Effector memory CD8-positive, alpha-beta T cell (primary cell): ENCODE measurements around the gene C3orf49.

ENCODE experiments used
- ATAC-seq: fragments of 150-1000 bp; cut with Tn5 transposase; replicated peaks from 2 replicates; pipeline ENCODE4 v1.10.0; 2021; ENCODE audit warnings: mild to moderate bottlenecking, moderate library complexity
- DNase-seq, 3 experiments: peaks; one replicate each; pipeline ENCODE4 v3.0.0; 2021
- H3K27ac Mint-ChIP-seq, 2 donors: one replicate each; pipeline ENCODE4 v1.8.0; 2022; ENCODE audit warnings: mild to moderate bottlenecking in 2 of 2, mixed read lengths in 2 of 2, moderate library complexity in 2 of 2
- H3K27me3 Mint-ChIP-seq, 2 donors: one replicate each; pipeline ENCODE4 v1.8.0; 2022; ENCODE audit warnings: mixed read lengths in 2 of 2
- H3K36me3 Mint-ChIP-seq: one replicate; pipeline ENCODE4 v1.8.0; 2022; ENCODE audit warnings: mild to moderate bottlenecking, moderate library complexity, mixed read lengths; ENCODE audit not compliant: insufficient read depth
- H3K4me1 Mint-ChIP-seq, 2 donors: one replicate each; pipeline ENCODE4 v1.8.0; 2022; ENCODE audit warnings: low read depth in 2 of 2, mixed read lengths in 2 of 2
- H3K4me3 Mint-ChIP-seq, 2 donors: one replicate each; pipeline ENCODE4 v1.8.0; 2022; ENCODE audit warnings: mild to moderate bottlenecking in 2 of 2, mixed read lengths in 2 of 2, moderate library complexity in 2 of 2
- H3K9me3 Mint-ChIP-seq, 2 donors: one replicate each; pipeline ENCODE4 v1.8.0; 2022; ENCODE audit warnings: mixed read lengths in 2 of 2

C3orf49 gene

DNA sequence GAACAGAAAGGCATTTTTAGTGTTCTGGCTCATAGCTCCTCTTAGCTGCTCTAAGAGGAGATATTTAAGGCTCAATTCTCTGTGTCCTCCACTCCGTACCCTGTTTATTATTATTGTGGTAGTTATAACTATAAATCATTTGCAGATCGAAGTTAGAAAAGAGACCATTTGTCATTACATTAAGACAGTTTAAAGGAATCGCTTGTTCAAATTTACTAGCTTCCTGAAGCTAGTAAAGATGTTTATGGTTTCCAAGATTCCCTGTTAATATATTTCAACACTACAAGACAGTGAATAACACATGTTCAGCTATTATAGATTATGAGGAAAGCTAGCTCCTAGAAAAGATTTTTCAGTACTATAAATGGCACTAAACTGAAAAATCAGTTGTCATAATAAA is 57.2 kb downstream of the C3orf49 start:
- DNase-seq (no peak), ATAC-seq (no peak)
- Mint-ChIP-seq H3K27me3 (no peaks in the 10 kb centered on the region), H3K9me3 (no peaks in the 10 kb centered on the region), H3K4me1 (peaks cover 45 to 69% of the 10 kb centered on the region in 2 donors), H3K36me3 (peaks cover 3% of the 10 kb centered on the region), H3K4me3 (no peak overlapping the region), H3K27ac (peak overlapping the region in 1 of 2 donors; percentile 75)

- ATAC-seq (no peak), DNase-seq (no peak)
- Mint-ChIP-seq H3K27ac (peak overlapping the region; percentile 50 to 58), H3K4me3 (no peak overlapping the region), H3K9me3 (no peaks in the 10 kb centered on the region), H3K27me3 (no peaks in the 10 kb centered on the region), H3K36me3 (peaks cover 9% of the 10 kb centered on the region), H3K4me1 (peaks cover 45 to 70% of the 10 kb centered on the region in 2 donors)
These were observed 58.8 kb downstream of the C3orf49 start for GRCh38 chr3:63877737-63878393.

GRCh38 chr3:63878394-63879060 is 59.4 kb downstream of the C3orf49 start:
- H3K4me1 Mint-ChIP-seq = peaks cover 45 to 73% of the 10 kb centered on the region in 2 donors
- H3K27me3 Mint-ChIP-seq = no peaks in the 10 kb centered on the region
- no peak for ATAC-seq
- peak overlapping the region; percentile 50 to 58 for H3K27ac Mint-ChIP-seq
- H3K9me3 Mint-ChIP-seq = no peaks in the 10 kb centered on the region
- H3K4me3 Mint-ChIP-seq = no peak overlapping the region
- no peak for DNase-seq
- H3K36me3 Mint-ChIP-seq = peaks cover 9% of the 10 kb centered on the region

- H3K4me1 Mint-ChIP-seq = peaks cover 35 to 66% of the 10 kb centered on the region in 2 donors
- no peaks in the 10 kb centered on the region for H3K9me3 Mint-ChIP-seq
- no peak overlapping the region for H3K27ac Mint-ChIP-seq
These were observed 61.6 kb downstream of the C3orf49 start for GRCh38 chr3:63880653-63881052.

DNA sequence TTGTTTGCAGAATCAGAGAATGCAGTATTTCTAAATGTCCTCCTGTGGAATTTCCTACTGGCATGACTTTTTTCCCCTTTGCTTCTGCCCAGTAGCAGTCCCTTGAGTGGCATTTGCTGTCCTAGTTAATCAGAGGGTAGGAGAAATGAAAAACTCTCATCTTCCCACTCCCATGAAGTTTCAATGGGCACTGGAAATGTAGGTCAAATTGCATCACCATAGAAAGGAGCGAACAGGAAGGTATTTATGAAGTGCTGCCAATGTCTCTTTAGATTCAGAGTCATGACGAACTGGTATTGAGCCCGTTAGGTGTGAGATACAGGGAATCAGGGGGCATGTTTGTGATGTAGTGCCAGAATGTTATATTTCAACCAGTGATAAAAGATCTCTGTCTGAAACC is 67.8 kb downstream of the C3orf49 start:
- no peak for DNase-seq
- no peaks in the 10 kb centered on the region for H3K9me3 Mint-ChIP-seq
- no peak overlapping the region for H3K4me3 Mint-ChIP-seq
- no peaks in the 10 kb centered on the region for H3K27me3 Mint-ChIP-seq
- peaks cover 20 to 27% of the 10 kb centered on the region in 2 donors for H3K4me1 Mint-ChIP-seq
- H3K27ac Mint-ChIP-seq = peak overlapping the region in 1 of 2 donors; percentile 13
- peak; percentile 53 for ATAC-seq
- peaks cover 3% of the 10 kb centered on the region for H3K36me3 Mint-ChIP-seq

More at GRCh38 chr3:63880653-63881052, 61.6 kb downstream of the C3orf49 start:
- no peak for DNase-seq
- peaks cover 9% of the 10 kb centered on the region for H3K36me3 Mint-ChIP-seq
- H3K27me3 Mint-ChIP-seq = no peaks in the 10 kb centered on the region
- H3K4me3 Mint-ChIP-seq = no peak overlapping the region
- ATAC-seq = no peak

DNA sequence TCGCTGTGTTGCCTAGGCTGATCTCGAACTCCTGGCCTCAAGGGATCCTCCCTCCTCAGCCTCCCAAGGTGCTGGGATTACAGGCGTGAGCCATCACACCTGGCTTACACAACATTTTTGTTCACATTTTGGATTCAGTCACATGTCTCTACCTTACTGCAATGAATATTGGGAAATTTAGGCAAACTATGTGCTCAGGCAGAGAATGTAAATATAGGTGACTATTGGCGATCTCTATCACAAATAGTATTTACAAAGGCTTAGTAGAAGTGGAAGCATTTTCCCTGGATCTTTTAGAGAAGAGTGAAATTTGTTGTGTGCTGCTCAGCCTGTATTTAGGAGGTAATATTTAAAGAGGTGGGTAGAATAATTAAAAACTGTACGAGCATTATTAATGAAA is 72.4 kb downstream of the C3orf49 start:
- ATAC-seq (no peak), DNase-seq (no peak)
- no peaks in the 10 kb centered on the region for H3K27me3 Mint-ChIP-seq
- peaks cover 3% of the 10 kb centered on the region for H3K36me3 Mint-ChIP-seq
- H3K4me3 Mint-ChIP-seq = no peak overlapping the region
- peaks cover 28 to 36% of the 10 kb centered on the region in 2 donors for H3K4me1 Mint-ChIP-seq
- no peaks in the 10 kb centered on the region for H3K9me3 Mint-ChIP-seq
- no peak overlapping the region for H3K27ac Mint-ChIP-seq

- no peak for ATAC-seq
- no peaks in the 10 kb centered on the region for H3K27me3 Mint-ChIP-seq
- H3K4me3 Mint-ChIP-seq = no peak overlapping the region
- H3K4me1 Mint-ChIP-seq = peaks cover 26 to 41% of the 10 kb centered on the region in 2 donors
- H3K36me3 Mint-ChIP-seq = peaks cover 3% of the 10 kb centered on the region
- no peak for DNase-seq
- no peaks in the 10 kb centered on the region for H3K9me3 Mint-ChIP-seq
- peak overlapping the region in 1 of 2 donors; percentile 22 for H3K27ac Mint-ChIP-seq
These were observed 73.8 kb downstream of the C3orf49 start for GRCh38 chr3:63892773-63893352.

DNA sequence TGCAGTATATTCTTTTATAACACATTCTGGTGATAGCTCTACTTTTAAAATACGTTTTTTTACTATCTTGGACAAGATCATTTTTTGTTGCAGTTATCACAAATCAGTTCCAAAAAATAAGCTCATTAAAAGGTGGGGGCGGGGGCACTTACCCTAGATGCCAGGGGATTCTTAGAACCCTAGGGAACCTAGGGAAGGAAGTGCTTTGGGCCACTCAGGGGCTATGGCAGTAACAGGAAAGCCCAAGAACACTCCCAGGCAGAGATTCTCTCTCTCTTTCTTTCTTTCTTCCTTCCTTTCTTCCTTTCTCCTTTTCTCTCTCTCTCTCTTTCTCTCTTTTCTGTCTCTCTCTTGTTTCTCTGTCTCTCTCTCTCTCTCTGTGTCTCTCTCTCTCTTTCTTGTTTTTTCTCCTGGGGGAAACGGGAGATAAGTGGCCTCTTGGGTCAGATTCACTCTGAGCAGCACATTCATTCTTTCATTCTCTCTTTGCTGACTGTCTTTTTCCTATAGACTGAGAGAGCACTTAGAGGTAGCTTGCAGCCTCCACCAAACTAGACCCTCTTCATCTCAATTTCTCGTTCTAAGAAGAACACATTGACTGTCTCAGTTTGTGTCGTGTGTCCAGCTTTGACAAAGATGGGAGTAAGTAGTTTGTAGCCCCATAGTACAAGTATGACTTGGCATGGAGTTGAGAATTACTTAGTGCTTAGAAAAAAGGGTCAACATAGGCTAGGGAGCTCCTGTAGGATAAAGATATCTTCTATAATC is 76.5 kb downstream of the C3orf49 start:
- H3K4me3 Mint-ChIP-seq = no peak overlapping the region
- H3K36me3 Mint-ChIP-seq = peaks cover 20% of the 10 kb centered on the region
- H3K9me3 Mint-ChIP-seq = no peaks in the 10 kb centered on the region
- DNase-seq (no peak), ATAC-seq (no peak)
- no peaks in the 10 kb centered on the region for H3K27me3 Mint-ChIP-seq
- peaks cover 30 to 45% of the 10 kb centered on the region in 2 donors for H3K4me1 Mint-ChIP-seq
- peak overlapping the region; percentile 4 to 77 for H3K27ac Mint-ChIP-seq

GRCh38 chr3:63896332-63897030 is 77.4 kb downstream of the C3orf49 start:
- H3K27me3 Mint-ChIP-seq = no peaks in the 10 kb centered on the region
- no peak overlapping the region for H3K4me3 Mint-ChIP-seq
- DNase-seq = no peak
- peaks cover 20% of the 10 kb centered on the region for H3K36me3 Mint-ChIP-seq
- H3K4me1 Mint-ChIP-seq = peaks cover 30 to 46% of the 10 kb centered on the region in 2 donors
- no peaks in the 10 kb centered on the region for H3K9me3 Mint-ChIP-seq
- peak overlapping the region in 1 of 2 donors; percentile 80 for H3K27ac Mint-ChIP-seq
- no peak for ATAC-seq
